Peyer's patch (tissue), 4 donors: ENCODE measurements around the gene BSN. TPM values are rescaled to one million over a fixed set of nuclear protein-coding genes. Genes with fewer than 3 reads are reported as not detected.

Source experiments
- DNase-seq, 3 donors: peaks; one replicate each; pipeline ENCODE4 v3.0.0-alpha.2; 2017 to 2019
- H3K27ac ChIP-seq, 4 donors: fragments of 200-600 bp; sonication (generic); one replicate each; pipeline ENCODE4 v1.5.1; 2016 to 2019
- H3K27me3 ChIP-seq, 2 donors: fragments of 200-600 bp; sonication (generic); one replicate each; pipeline ENCODE4 v1.5.1; 2019
- H3K36me3 ChIP-seq, 3 donors: fragments of 200-600 bp; sonication (generic); one replicate each; pipeline ENCODE4 v1.5.1; 2016 to 2019
- H3K4me1 ChIP-seq, 4 donors: fragments of 200-600 bp; sonication (generic); one replicate each; pipeline ENCODE4 v1.5.1; 2016 to 2019
- H3K4me3 ChIP-seq, 4 donors: fragments of 200-600 bp; sonication (generic); 1 replicate in 3 of 4; 2 replicates in 1 of 4; pipeline ENCODE4 v1.5.1; 2016 to 2019; ENCODE audit warnings: mild to moderate bottlenecking in 1 of 4
- H3K9me3 ChIP-seq, 4 donors: fragments of 200-600 bp; sonication (generic); one replicate each; pipeline ENCODE4 v1.5.1; 2016 to 2019; ENCODE audit warnings: mild to moderate bottlenecking in 1 of 4
- POLR2A ChIP-seq, 2 donors: fragments of 450-650 bp; IDR thresholded peaks; one replicate each; pipeline ENCODE4 v1.5.1; 2017; ENCODE audit warnings: antibody characterized with exemption in 2 of 2, mild to moderate bottlenecking in 2 of 2, moderate library complexity in 2 of 2
- total RNA-seq, 4 donors: library from RNA; depleted of rRNA; stranded (reverse); fragments of >200 nt; gene quantifications; one replicate each; pipeline ENCODE4 v1.1.0, GENCODE V29; 2016
- TF ChIP-seq, protein P1 (sequence below), 6 experiments: fragments of 450-650 bp in 4 of 6; fragments of 200-600 bp in 2 of 6; sonication (generic) in 1 of 6; IDR thresholded peaks; one replicate each; pipeline ENCODE4 v1.5.1; 2017 to 2019; ENCODE audit warnings: antibody characterized with exemption in 6 of 6, mild to moderate bottlenecking in 3 of 6, moderate library complexity in 1 of 6

Gene BSN
- total RNA-seq, 4 donors from 2014 or later = 0.18 to 3.3 (median 0.85) TPM

DNA sequence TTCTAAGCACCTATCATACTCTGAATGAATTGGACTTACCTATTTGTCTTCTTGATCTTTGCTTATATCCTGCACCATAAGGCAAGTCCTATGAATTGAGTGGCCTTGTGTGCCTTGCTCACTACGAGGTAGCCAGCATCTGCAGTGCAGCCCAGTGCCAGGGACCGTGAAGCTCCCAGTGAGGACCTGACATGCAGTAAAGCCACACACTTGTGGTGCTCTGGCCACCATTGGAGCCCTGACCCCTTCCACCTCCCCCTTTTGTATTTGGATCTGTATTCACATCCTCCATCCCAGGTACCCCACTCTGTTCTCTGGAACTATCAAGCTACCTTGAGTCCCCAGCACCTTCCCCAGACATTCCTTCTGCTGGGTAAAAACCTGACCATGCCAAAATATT, 52.1 kb downstream of the BSN start:
- Histone ChIP-seq H3K27me3 (no peaks in the 10 kb centered on the region), H3K9me3 (no peaks in the 10 kb centered on the region), H3K4me3 (no peak overlapping the region), H3K36me3 (no peaks in the 10 kb centered on the region), H3K4me1 (no peaks in the 10 kb centered on the region), H3K27ac (no peak overlapping the region)
- peak in 1 of 3 donors; percentile 29 for DNase-seq
- TF ChIP-seq, protein P1, sequence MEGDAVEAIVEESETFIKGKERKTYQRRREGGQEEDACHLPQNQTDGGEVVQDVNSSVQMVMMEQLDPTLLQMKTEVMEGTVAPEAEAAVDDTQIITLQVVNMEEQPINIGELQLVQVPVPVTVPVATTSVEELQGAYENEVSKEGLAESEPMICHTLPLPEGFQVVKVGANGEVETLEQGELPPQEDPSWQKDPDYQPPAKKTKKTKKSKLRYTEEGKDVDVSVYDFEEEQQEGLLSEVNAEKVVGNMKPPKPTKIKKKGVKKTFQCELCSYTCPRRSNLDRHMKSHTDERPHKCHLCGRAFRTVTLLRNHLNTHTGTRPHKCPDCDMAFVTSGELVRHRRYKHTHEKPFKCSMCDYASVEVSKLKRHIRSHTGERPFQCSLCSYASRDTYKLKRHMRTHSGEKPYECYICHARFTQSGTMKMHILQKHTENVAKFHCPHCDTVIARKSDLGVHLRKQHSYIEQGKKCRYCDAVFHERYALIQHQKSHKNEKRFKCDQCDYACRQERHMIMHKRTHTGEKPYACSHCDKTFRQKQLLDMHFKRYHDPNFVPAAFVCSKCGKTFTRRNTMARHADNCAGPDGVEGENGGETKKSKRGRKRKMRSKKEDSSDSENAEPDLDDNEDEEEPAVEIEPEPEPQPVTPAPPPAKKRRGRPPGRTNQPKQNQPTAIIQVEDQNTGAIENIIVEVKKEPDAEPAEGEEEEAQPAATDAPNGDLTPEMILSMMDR (IDR thresholded peaks at IDR 0.05) = no peak
- no peak for TF ChIP-seq POLR2A (IDR thresholded peaks at IDR 0.05)

DNA sequence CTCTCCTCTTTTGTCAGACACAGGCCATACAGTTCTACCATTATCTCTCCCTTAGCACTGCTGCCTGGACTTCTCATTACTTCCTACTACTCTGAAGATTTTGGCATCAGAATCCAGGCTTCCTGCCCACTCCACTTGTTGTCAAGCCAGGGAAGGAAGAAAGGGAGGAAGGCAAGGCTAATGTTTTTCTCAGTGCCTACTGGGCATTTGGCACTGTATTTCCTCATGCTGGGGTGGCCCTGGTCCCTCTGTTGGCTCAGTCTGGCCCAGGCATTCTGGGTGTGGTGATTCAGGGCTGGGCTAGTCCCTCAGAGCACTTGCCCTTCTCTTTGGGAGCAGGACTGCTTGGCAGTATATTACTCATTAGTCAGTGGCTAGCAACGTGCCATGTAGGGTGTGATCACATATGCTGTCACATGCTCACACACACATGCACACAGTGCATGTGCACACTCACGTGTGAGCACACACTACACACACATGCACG, 52.9 kb downstream of the BSN start:
- Histone ChIP-seq H3K4me3 (no peak overlapping the region), H3K36me3 (no peaks in the 10 kb centered on the region), H3K9me3 (no peaks in the 10 kb centered on the region), H3K4me1 (no peaks in the 10 kb centered on the region), H3K27ac (no peak overlapping the region), H3K27me3 (no peaks in the 10 kb centered on the region)
- peak in 1 of 3 donors; percentile 33 for DNase-seq
- TF ChIP-seq POLR2A (IDR thresholded peaks at IDR 0.05) = no peak
- TF ChIP-seq, protein P1 (IDR thresholded peaks at IDR 0.05) = no peak

DNA sequence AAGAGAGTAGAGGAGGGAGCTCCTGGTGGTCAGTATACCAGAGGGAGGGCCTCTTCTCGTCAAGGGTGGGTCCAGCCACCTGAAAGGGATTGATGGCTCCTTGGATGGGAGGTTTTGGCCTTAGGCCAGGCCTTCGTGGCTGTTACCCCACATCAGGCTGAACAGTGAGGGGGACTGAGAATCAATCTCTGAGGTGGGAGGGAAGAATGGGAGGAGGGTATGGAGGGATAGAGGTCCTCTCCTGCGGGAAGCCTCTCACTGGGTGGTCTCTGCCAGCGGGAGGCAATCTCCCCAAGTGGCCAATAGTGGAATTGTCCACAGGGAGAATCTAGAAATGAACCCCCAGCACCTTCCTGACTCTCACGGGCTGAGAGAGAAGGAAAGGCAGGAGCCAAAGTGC, 53.5 kb downstream of the BSN start:
- H3K36me3 ChIP-seq = no peaks in the 10 kb centered on the region
- H3K9me3 ChIP-seq = no peaks in the 10 kb centered on the region
- no peak for TF ChIP-seq POLR2A (IDR thresholded peaks at IDR 0.05)
- TF ChIP-seq, protein P1 (IDR thresholded peaks at IDR 0.05) = no peak
- H3K4me1 ChIP-seq = no peaks in the 10 kb centered on the region
- peak in 1 of 3 donors; percentile 15 for DNase-seq
- H3K27ac ChIP-seq = no peak overlapping the region
- H3K4me3 ChIP-seq = no peak overlapping the region
- no peaks in the 10 kb centered on the region for H3K27me3 ChIP-seq

GRCh38 chr3:49609314-49609713, 55.0 kb downstream of the BSN start:
- Histone ChIP-seq H3K27me3 (no peaks in the 10 kb centered on the region), H3K36me3 (no peaks in the 10 kb centered on the region), H3K4me1 (no peaks in the 10 kb centered on the region), H3K4me3 (no peak overlapping the region), H3K9me3 (no peaks in the 10 kb centered on the region), H3K27ac (no peak overlapping the region)
- TF ChIP-seq, protein P1 (IDR thresholded peaks at IDR 0.05) = no peak
- no peak for TF ChIP-seq POLR2A (IDR thresholded peaks at IDR 0.05)
- DNase-seq = peak in 1 of 3 donors; percentile 9

DNA sequence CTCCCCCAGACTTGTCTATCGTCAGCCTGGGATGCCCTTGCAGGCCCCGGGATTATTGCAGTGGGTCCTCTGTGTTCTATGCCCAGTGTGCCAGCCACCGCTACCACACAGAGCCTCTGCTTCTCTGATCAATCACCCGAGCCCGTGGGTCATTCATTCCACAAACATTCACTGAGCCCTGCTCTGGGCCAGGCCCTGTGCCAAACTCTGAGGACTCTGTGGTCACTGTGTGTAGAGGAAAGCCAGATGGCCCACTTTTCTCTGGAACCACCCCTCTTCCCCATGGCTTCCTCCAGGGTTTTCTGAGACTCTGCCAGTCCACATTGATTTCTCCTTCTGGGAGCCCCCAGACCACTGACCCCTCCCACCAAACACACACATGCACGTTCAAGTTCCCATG, 55.5 kb downstream of the BSN start:
- no peaks in the 10 kb centered on the region for H3K9me3 ChIP-seq
- no peak overlapping the region for H3K27ac ChIP-seq
- TF ChIP-seq, protein P1 (IDR thresholded peaks at IDR 0.05) = no peak
- no peak for TF ChIP-seq POLR2A (IDR thresholded peaks at IDR 0.05)
- no peaks in the 10 kb centered on the region for H3K27me3 ChIP-seq
- no peak overlapping the region for H3K4me3 ChIP-seq
- peak in 1 of 3 donors; percentile 40 for DNase-seq
- H3K4me1 ChIP-seq = no peaks in the 10 kb centered on the region
- no peaks in the 10 kb centered on the region for H3K36me3 ChIP-seq
